OCI-LY3 (cell line): ENCODE measurements around the gene IL3.

Experiments
- H2AFZ ChIP-seq: fragments of 200-600, 300-600 bp; shearing (Covaris generic); 2 replicates; pipeline ENCODE4 v1.6.0; 2014; ENCODE audit warnings: antibody characterized with exemption, low read depth, low read length
- H3K27ac ChIP-seq: fragments of 200-600, 300-600 bp; sonication (generic); 2 replicates; pipeline ENCODE4 v1.5.1; 2014; ENCODE audit warnings: mild to moderate bottlenecking, low read length, moderate library complexity, mixed read lengths
- H3K27me3 ChIP-seq: fragments of 200-600, 300-600 bp; sonication (generic); 2 replicates; pipeline ENCODE4 v1.6.1; 2014; ENCODE audit warnings: low read depth, low read length, mixed read lengths
- H3K36me3 ChIP-seq: fragments of 200-600, 300-600 bp; sonication (generic); replicated peaks from 2 replicates; pipeline ENCODE3; 2014; ENCODE audit warnings: low read depth, low read length, mixed read lengths
- H3K4me1 ChIP-seq: fragments of 300-600, 200-600 bp; sonication (generic); 2 replicates; pipeline ENCODE4 v1.6.1; 2014; ENCODE audit warnings: low read length, mixed read lengths
- H3K4me2 ChIP-seq: fragments of 200-600, 300-600 bp; sonication (generic); 2 replicates; pipeline ENCODE4 v1.6.1; 2014; ENCODE audit warnings: low read length, mixed read lengths
- H3K4me3 ChIP-seq: fragments of 300-600, 200-600 bp; sonication (generic); 2 replicates; pipeline ENCODE4 v1.5.1; 2014; ENCODE audit warnings: antibody characterized with exemption, mild to moderate bottlenecking, low read length, moderate library complexity
- H3K79me2 ChIP-seq: fragments of 300-600, 200-600 bp; shearing (Covaris generic); 2 replicates; pipeline ENCODE4 v1.6.1; 2014; ENCODE audit warnings: mild to moderate bottlenecking, low read length, mixed read lengths
- H3K9ac ChIP-seq: fragments of 300-600, 200-600 bp; shearing (Covaris generic); 2 replicates; pipeline ENCODE4 v1.6.0; 2014; ENCODE audit warnings: mild to moderate bottlenecking, low read length, moderate library complexity
- H3K9me3 ChIP-seq: fragments of 200-600, 300-600 bp; shearing (Covaris generic); 2 replicates; pipeline ENCODE4 v1.6.1; 2014; ENCODE audit warnings: low read length, mixed read lengths; ENCODE audit not compliant: insufficient read depth
- H4K20me1 ChIP-seq: fragments of 200-600, 300-600 bp; sonication (generic); 2 replicates; pipeline ENCODE4 v1.6.1; 2016; ENCODE audit warnings: low read length, mixed read lengths; ENCODE audit not compliant: insufficient read depth
- EZH2phosphoT487 ChIP-seq: fragments of 200-600 bp; shearing (Covaris generic); IDR thresholded peaks from 2 replicates; pipeline ENCODE4 v1.6.1; 2018; ENCODE audit warnings: antibody characterized with exemption, mixed run types, low read depth
- TF ChIP-seq, protein P1 (sequence below): fragments of 200-600, 300-600 bp; sonication (generic); IDR thresholded peaks from 2 replicates; pipeline ENCODE4 v1.5.1; 2014; ENCODE audit warnings: antibody characterized with exemption, low read length, low read depth

Gene IL3, protein sequence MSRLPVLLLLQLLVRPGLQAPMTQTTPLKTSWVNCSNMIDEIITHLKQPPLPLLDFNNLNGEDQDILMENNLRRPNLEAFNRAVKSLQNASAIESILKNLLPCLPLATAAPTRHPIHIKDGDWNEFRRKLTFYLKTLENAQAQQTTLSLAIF

DNA sequence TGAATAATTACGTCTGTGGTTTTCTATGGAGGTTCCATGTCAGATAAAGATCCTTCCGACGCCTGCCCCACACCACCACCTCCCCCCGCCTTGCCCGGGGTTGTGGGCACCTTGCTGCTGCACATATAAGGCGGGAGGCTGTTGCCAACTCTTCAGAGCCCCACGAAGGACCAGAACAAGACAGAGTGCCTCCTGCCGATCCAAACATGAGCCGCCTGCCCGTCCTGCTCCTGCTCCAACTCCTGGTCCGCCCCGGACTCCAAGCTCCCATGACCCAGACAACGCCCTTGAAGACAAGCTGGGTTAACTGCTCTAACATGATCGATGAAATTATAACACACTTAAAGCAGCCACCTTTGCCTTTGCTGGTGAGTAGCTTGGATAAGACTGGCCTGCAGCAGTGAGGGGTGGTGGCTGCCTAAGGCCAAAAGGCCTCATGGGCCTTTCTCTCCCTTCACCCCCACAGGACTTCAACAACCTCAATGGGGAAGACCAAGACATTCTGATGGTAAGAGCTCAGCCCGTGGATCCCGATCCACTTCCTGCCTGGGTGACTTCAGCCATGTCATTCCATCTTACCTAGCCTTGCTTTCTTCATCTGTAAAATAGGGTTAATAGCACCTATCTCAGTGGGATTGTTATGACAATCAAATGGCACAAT is at the start of gene IL3:
Gene IL3 (plus strand): TSS at position 155 of the 661 bp plus-strand sequence. CDS start 52 bp downstream, at position 207.
- Histone ChIP-seq H3K4me3 (no peak within 1 kb of the TSS), H3K79me2 (no peaks in the 10 kb centered on the region), H3K36me3 (no peaks in the 10 kb centered on the region), H4K20me1 (no peaks in the 10 kb centered on the region), H3K27ac (no peak within 1 kb of the TSS), H3K4me2 (no peak within 1 kb of the TSS), H3K9me3 (no peaks in the 10 kb centered on the region), H3K9ac (no peak within 1 kb of the TSS), H3K4me1 (peaks cover 5% of the 10 kb centered on the region; the same call in 1 of the 2 replicates), H3K27me3 (no peaks in the 10 kb centered on the region), H2AFZ (no peak within 1 kb of the TSS)
- TF ChIP-seq, protein P1, sequence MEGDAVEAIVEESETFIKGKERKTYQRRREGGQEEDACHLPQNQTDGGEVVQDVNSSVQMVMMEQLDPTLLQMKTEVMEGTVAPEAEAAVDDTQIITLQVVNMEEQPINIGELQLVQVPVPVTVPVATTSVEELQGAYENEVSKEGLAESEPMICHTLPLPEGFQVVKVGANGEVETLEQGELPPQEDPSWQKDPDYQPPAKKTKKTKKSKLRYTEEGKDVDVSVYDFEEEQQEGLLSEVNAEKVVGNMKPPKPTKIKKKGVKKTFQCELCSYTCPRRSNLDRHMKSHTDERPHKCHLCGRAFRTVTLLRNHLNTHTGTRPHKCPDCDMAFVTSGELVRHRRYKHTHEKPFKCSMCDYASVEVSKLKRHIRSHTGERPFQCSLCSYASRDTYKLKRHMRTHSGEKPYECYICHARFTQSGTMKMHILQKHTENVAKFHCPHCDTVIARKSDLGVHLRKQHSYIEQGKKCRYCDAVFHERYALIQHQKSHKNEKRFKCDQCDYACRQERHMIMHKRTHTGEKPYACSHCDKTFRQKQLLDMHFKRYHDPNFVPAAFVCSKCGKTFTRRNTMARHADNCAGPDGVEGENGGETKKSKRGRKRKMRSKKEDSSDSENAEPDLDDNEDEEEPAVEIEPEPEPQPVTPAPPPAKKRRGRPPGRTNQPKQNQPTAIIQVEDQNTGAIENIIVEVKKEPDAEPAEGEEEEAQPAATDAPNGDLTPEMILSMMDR, result no peak
- TF ChIP-seq EZH2phosphoT487, result no peak

DNA sequence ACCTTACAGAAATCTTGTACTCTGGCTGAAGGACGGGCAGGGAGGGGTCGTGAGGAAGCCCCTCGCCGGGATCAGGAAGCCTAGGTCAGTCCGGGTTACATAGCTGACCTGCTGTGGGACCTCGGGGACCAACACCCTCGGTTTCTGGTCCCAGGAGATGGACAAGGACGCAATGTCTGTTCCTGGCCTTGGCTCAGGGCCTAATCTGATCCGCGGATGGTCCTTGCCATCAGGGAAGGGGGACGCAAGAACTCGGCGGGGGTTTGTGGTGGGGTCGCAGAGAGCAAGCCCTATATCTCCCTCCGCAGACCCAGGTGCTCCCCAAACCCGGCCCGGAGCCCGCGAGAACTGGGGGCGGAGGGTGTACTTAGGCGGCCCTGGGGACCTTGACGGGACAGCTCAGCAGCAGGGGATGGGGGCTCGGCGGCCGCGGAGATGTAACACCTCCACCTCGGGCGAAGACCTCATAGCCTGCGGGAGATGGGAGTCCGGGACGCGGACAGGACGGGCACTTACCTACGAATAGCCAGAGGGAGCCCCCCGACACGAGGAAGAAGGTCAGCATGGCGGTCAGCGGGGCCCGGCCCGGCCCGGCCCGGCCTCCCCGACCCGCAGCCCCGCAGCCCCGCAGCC is 49.4 kb upstream of the IL3 start:
- H3K36me3 ChIP-seq, result no peaks in the 10 kb centered on the region
- H4K20me1 ChIP-seq, result no peaks in the 10 kb centered on the region
- no peak overlapping the region for H3K27ac ChIP-seq
- H3K79me2 ChIP-seq, result no peaks in the 10 kb centered on the region
- no peaks in the 10 kb centered on the region for H3K9me3 ChIP-seq
- H3K4me3 ChIP-seq, result no peak overlapping the region
- no peaks in the 10 kb centered on the region for H3K4me1 ChIP-seq
- no peak overlapping the region for H3K9ac ChIP-seq
- no peak for TF ChIP-seq EZH2phosphoT487
- TF ChIP-seq, protein P1, result no peak
- no peak overlapping the region for H3K4me2 ChIP-seq
- peaks cover 24% of the 10 kb centered on the region for H3K27me3 ChIP-seq
- no peak overlapping the region for H2AFZ ChIP-seq

DNA sequence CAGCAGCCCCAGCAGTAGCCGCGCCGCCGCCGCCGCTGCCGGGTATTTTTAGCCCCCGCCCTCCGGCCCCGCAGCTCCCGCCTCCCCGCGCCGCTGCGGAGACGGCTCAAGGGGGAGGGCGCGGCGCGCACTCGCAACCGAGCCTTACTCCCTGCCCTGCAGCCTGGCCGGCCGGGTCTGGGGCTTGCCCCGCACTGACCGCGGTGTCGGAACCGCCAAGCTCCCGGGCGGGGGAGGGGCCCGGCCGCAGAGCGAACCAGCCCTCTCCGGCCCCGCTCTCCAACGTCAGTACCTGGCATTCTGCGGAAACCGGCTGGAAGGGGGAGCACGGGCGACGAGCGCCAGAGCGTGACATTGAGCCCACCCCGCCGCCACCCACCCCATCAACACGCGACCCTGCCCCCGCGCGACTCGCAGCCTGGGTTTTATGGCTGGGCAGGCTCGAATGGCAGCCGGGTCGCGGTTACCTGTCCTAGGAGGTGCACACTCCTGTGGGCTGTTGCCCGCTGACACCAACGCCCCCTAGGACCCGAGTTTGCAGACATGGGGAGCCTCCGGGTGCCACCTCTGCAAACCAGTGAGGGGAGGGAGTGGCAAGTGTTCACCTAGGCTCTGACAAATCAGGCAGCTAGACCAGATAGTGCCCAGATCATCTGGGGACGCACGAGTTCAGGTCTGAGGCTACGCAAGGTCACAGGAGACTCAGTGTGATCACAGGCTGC is 48.7 kb upstream of the IL3 start, which contains the start of gene ACSL6:
Gene ACSL6 (minus strand): TSS at position 37 of the 722 bp plus-strand sequence. CDS start 105 bp downstream, outside the sequence.
- no peaks in the 10 kb centered on the region for H3K9me3 ChIP-seq
- no peak within 1 kb of the TSS for H3K27ac ChIP-seq
- H3K4me2 ChIP-seq, result no peak within 1 kb of the TSS
- H2AFZ ChIP-seq, result no peak within 1 kb of the TSS
- peaks cover 31% of the 10 kb centered on the region for H3K27me3 ChIP-seq
- no peaks in the 10 kb centered on the region for H3K79me2 ChIP-seq
- no peak within 1 kb of the TSS for H3K4me3 ChIP-seq
- no peak within 1 kb of the TSS for H3K9ac ChIP-seq
- TF ChIP-seq, protein P1, result no peak
- no peak for TF ChIP-seq EZH2phosphoT487
- no peaks in the 10 kb centered on the region for H3K36me3 ChIP-seq
- H3K4me1 ChIP-seq, result no peaks in the 10 kb centered on the region
- H4K20me1 ChIP-seq, result 0 out of 2 replicates have a peak, but pooled peaks cover 2% of the 10 kb centered on the region
